Glutamatergic neuron (in vitro differentiated cells): ENCODE results near the gene PRSS33. TPM values are rescaled to one million over a fixed set of nuclear protein-coding genes. Genes with fewer than 3 reads are reported as not detected.
A peak's percentile ranks its signal among the peaks of the same experiment; 100 is the strongest.

Experiments
- DNase-seq: peaks from one replicate; pipeline ENCODE4 v3.0.0; 2022
- H3K27ac Mint-ChIP-seq: one replicate; pipeline ENCODE4 v1.8.0; 2020; ENCODE audit warnings: mild to moderate bottlenecking, mixed read lengths, inconsistent platforms; ENCODE audit not compliant: unreplicated experiment
- H3K27me3 Mint-ChIP-seq: one replicate; pipeline ENCODE4 v1.8.0; 2020; ENCODE audit warnings: mild to moderate bottlenecking, moderate library complexity, mixed read lengths, inconsistent platforms; ENCODE audit not compliant: unreplicated experiment
- H3K36me3 Mint-ChIP-seq: one replicate; pipeline ENCODE4 v1.8.0; 2020; ENCODE audit warnings: mild to moderate bottlenecking, mixed read lengths, inconsistent platforms; ENCODE audit not compliant: unreplicated experiment
- H3K4me1 Mint-ChIP-seq: one replicate; pipeline ENCODE4 v1.8.0; 2020; ENCODE audit warnings: mild to moderate bottlenecking, low read depth, mixed read lengths, inconsistent platforms; ENCODE audit not compliant: unreplicated experiment
- H3K4me3 Mint-ChIP-seq: one replicate; pipeline ENCODE4 v1.8.0; 2020; ENCODE audit warnings: mild to moderate bottlenecking, mixed read lengths, inconsistent platforms; ENCODE audit not compliant: unreplicated experiment
- H3K9me3 Mint-ChIP-seq: one replicate; pipeline ENCODE4 v1.8.0; 2020; ENCODE audit warnings: mild to moderate bottlenecking, moderate library complexity, mixed read lengths, inconsistent platforms; ENCODE audit not compliant: unreplicated experiment
- long read RNA-seq: library from polyadenylated mRNA; unstranded; transcript quantifications from one replicate; pipeline ENCODE4 v2.0.0, GENCODE V29; 2020; ENCODE audit not compliant: unreplicated experiment
- total RNA-seq: library from RNA; stranded (reverse); fragmentation: NEBNext Ultra II Directional; extraction: Animal tissue kit (Norgen Biotek cat#: 25700); gene quantifications from one replicate; pipeline ENCODE4 v1.2.1, GENCODE V29; 2021; ENCODE audit not compliant: unreplicated experiment
- TF ChIP-seq, protein P1 (sequence below): fragments of 200-600 bp; sonication (generic); IDR thresholded peaks from one replicate; pipeline ENCODE4 v1.5.0; 2021; ENCODE audit not compliant: partially characterized antibody, unreplicated experiment

The PRSS33 gene, protein sequence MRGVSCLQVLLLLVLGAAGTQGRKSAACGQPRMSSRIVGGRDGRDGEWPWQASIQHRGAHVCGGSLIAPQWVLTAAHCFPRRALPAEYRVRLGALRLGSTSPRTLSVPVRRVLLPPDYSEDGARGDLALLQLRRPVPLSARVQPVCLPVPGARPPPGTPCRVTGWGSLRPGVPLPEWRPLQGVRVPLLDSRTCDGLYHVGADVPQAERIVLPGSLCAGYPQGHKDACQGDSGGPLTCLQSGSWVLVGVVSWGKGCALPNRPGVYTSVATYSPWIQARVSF
- 0.39 TPM for total RNA-seq
- long read RNA-seq, partial matches to known transcripts = 0 of 2 reads
- long read RNA-seq, other reads (novel, unspliced or antisense) = 2 of 2 reads

DNA sequence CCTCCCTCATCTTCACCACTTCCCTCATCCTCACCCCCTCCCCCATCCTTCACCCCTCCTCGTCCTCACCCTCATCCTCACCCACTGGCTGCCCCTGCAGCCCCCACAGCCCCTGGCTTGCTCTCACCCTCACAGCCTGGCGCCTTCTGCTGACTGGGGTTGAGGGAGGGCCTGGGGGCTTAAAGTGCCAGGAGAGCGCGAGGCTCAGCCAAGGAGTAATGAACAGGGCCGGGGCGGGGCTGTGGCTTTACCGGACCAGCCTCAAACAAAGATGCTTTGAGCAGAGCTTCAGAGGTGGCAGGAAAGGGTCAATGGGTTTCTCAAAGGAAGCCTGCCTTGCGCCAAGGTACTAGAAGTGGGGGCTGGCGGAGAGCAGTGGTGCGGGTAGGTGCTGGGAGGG is at the start of gene PRSS33:
TSS of gene PRSS33 (minus strand) at position 155 of the 400 bp plus-strand sequence. CDS start 1,013 bp downstream, outside the sequence.
- H3K27ac Mint-ChIP-seq = no peak within 1 kb of the TSS
- H3K4me1 Mint-ChIP-seq = peaks cover 5% of the 10 kb centered on the region
- peaks cover 3% of the 10 kb centered on the region for H3K9me3 Mint-ChIP-seq
- TF ChIP-seq, protein P1, sequence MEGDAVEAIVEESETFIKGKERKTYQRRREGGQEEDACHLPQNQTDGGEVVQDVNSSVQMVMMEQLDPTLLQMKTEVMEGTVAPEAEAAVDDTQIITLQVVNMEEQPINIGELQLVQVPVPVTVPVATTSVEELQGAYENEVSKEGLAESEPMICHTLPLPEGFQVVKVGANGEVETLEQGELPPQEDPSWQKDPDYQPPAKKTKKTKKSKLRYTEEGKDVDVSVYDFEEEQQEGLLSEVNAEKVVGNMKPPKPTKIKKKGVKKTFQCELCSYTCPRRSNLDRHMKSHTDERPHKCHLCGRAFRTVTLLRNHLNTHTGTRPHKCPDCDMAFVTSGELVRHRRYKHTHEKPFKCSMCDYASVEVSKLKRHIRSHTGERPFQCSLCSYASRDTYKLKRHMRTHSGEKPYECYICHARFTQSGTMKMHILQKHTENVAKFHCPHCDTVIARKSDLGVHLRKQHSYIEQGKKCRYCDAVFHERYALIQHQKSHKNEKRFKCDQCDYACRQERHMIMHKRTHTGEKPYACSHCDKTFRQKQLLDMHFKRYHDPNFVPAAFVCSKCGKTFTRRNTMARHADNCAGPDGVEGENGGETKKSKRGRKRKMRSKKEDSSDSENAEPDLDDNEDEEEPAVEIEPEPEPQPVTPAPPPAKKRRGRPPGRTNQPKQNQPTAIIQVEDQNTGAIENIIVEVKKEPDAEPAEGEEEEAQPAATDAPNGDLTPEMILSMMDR = no peak
- DNase-seq = no peak
- peak within 1 kb of the TSS; percentile 42 for H3K4me3 Mint-ChIP-seq
- H3K27me3 Mint-ChIP-seq = no peaks in the 10 kb centered on the region
- H3K36me3 Mint-ChIP-seq = no peaks in the 10 kb centered on the region

DNA sequence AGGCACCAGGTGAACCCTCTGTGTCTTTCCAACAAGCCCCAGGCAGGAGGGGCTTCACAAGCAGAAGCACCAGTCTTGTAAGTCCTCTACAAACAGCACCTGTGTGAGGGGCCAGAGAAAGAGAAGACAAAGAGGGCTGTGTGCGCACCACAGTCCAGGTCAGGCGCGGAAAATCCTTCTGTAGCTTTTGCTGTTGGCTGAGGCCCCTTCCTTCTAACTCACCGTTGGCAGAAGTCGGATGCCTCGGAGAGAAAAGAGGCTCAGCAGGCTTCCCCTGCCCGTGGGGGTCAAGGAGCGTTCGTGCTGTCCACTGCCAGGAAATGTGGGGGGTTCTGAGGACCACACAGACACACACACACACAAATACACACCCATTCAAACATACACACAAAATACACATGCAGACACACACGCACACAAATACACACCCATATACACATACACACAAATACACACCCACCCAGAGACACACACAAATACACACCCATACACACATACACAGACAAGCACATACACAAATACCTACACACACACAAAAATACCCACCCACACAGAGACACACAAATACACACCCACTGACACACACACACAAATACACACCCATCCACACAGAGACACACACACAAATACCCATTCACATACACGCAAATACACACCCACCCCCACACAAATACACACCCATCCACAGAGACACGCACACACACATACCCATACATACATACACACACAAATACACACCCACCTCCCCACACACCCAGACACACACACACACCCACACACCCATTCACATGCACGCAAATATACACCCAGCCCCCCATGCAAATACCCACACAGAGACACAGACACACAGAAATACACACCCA is 49.5 kb upstream of the PRSS33 start:
- no peaks in the 10 kb centered on the region for H3K9me3 Mint-ChIP-seq

DNA sequence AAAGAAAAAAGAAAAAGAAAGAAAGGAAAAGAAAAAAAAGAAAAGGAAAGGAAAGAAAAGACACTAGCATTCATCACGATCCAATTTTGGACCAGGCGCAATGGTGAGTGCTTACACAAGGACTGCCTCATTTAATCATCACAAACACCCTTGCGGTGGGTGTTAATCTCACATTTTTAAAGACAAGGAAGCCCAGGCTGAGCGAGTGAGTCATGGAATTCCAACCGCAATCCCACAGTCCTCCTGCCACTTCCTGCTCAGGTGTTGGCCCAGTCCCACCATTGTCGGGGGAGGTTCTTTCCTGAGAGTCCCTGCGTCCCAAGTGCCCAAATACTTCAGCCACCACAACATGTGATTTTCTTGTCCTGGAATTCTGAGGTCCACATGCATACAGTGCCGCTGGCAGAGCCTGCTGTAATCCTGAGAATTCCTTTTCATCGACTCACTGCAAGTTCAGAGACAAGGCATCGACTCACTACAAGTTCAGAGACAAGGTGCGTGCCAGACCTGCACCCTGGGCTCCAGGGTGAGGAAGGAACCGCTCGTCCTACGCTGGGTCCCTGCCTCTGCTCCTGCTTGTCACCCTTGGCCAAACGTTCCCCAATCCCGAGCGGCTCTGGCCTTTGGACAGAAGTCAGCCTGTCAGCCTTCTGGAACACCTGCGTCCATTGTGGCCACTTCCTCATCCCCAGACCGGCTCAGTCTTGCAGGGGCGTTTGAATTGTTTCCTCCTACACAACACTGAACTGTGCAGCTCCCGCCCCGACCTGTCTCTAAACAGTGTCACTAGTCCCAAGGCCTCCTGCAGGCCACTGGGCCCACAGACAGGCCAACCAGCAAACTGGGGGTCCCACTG is 48.5 kb upstream of the PRSS33 start:
- peaks cover 2% of the 10 kb centered on the region for H3K27me3 Mint-ChIP-seq
- H3K4me3 Mint-ChIP-seq = no peak overlapping the region
- H3K27ac Mint-ChIP-seq = no peak overlapping the region
- no peaks in the 10 kb centered on the region for H3K4me1 Mint-ChIP-seq
- TF ChIP-seq, protein P1 = no peak
- DNase-seq = no peak
- no peaks in the 10 kb centered on the region for H3K9me3 Mint-ChIP-seq
- H3K36me3 Mint-ChIP-seq = no peaks in the 10 kb centered on the region

More for the DNA sequence above, 49.5 kb upstream of the PRSS33 start:
- Mint-ChIP-seq H3K4me1 (no peaks in the 10 kb centered on the region), H3K27me3 (peaks cover 2% of the 10 kb centered on the region), H3K36me3 (no peaks in the 10 kb centered on the region), H3K27ac (no peak overlapping the region), H3K4me3 (no peak overlapping the region)
- no peak for DNase-seq
- TF ChIP-seq, protein P1 = no peak

DNA sequence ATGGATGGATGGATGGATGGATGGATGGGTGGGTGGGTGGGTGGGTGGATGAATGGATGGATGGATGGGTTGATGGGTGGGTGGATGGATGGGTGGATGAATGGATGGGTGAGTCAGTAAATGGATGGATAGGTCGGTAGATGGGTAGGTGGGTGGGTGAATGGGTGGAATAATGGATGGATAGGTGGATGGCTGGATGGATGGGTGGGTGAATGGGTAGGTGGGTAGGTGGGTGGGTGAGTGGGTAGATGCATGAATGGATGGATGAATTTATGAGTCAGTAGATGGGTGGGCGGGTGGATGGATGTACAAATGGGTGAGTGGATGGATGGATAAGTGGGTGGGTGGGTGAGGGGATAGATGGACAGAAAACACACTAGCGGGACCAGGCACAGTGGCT is 47.6 kb upstream of the PRSS33 start:
- Mint-ChIP-seq H3K27me3 (peaks cover 2% of the 10 kb centered on the region), H3K4me3 (no peak overlapping the region), H3K36me3 (no peaks in the 10 kb centered on the region), H3K4me1 (no peaks in the 10 kb centered on the region), H3K27ac (no peak overlapping the region), H3K9me3 (no peaks in the 10 kb centered on the region)
- no peak for DNase-seq
- TF ChIP-seq, protein P1 = no peak
